Measurements from ENCODE around the gene PLEKHA6. TPM values are rescaled to one million over a fixed set of nuclear protein-coding genes. Genes with fewer than 3 reads are reported as not detected.

The PLEKHA6 gene
- total and polyA plus RNA-seq, 2 of the 4 experiments (the other 2 are of a cell fraction), result 8.2 to 19.9 TPM

DNA sequence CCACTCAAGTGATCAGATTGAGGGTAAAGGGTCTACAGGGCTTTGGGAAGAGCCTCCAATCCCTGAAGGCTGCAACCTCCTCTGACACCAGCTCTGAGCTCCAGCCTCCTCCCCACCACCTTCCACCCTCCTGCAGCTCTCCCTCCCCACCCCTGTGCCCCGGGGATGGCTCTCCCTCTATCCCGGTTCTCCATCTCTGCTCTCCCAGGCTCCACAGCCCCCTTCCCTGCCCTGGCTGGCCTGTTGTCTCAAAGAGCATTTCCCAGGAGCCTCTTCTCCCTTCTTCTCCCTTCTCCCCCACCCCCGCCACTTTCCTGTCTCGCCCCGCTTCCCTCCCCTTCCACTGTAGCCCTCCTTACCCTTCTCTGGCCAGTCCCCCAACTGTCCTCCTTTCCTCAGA is 1.1 kb downstream of the PLEKHA6 start:
- H2BK20ac ChIP-seq (ENCODE audit: low read depth, low read length), result peak overlapping the region; percentile 69; the same call in 1 of the 2 replicates
- no peak overlapping the region; the same call in 1 of the 2 replicates for H3K4me2 ChIP-seq (ENCODE audit: low read depth, low read length)
- dilution Hi-C loops (cut with HindIII; ENCODE audit: low sequenced_read_pairs, unreplicated experiment), result no loop called here
- H3K36me3 ChIP-seq (ENCODE audit: control insufficient read depth, insufficient read depth, low read length), result no peaks in the 10 kb centered on the region
- no peaks in the 10 kb centered on the region for H3K27me3 ChIP-seq (ENCODE audit: control insufficient read depth, insufficient read depth, low read length)
- 43% methylated on average over 3 of the region's 5 CpGs; no CpG with 5 or more reads in 1 of the 2 experiments for WGBS, 2 experiments (ENCODE audit: extremely low coverage in 2 of 2, insufficient read length in 1 of 2)
- CTCF ChIA-PET, result interaction anchor here (0.6 to 2.6 kb wide), 3 partner anchors 21 to 167 kb away, joined by 3 to 23 read pairs (median 5); no protein-coding TSS in a partner anchor
- peak overlapping the region; percentile 30 to 50; a peak in 3 of 4 replicates for H4K8ac ChIP-seq (ENCODE audit: low read depth in 2 of 2, low read length in 2 of 2)
- ATAC-seq (ENCODE audit: low read depth) (no peak), DNase-seq (no peak)
- TF ChIP-seq MXI1 (IDR thresholded peaks at IDR 0.05; ENCODE audit: borderline replicate concordance, low read depth, low read length) (no peak), RAD21 (IDR thresholded peaks at IDR 0.05; ENCODE audit: low read length) (no peak), MAFK (IDR thresholded peaks at IDR 0.05; ENCODE audit: low read depth, low read length) (no peak), RFX5 (IDR thresholded peaks at IDR 0.05; ENCODE audit: low read depth, low read length) (no peak), CHD1 (IDR thresholded peaks at IDR 0.05; ENCODE audit: low read depth, low read length) (no peak), FOS (IDR thresholded peaks at IDR 0.05; ENCODE audit: low read depth, low read length) (no peak), CTCF (conservative IDR thresholded peaks at IDR 0.05; ENCODE audit: low read depth, low read length) (no peak), SMC3 (IDR thresholded peaks at IDR 0.05; ENCODE audit: low read depth, low read length) (no peak), RCOR1 (IDR thresholded peaks at IDR 0.05; ENCODE audit: insufficient replicate concordance, low read length) (no peak), BHLHE40 (IDR thresholded peaks at IDR 0.05; ENCODE audit: low read depth, low read length) (no peak), CEBPB (IDR thresholded peaks at IDR 0.05; ENCODE audit: low read depth, low read length) (no peak), ELK1 (IDR thresholded peaks at IDR 0.05; ENCODE audit: borderline replicate concordance, low read depth, low read length) (no peak), POLR2A (IDR thresholded peaks at IDR 0.05; ENCODE audit: low read depth, low read length) (no peak), MAZ (IDR thresholded peaks at IDR 0.05; ENCODE audit: borderline replicate concordance, low read depth, low read length) (no peak), NFE2L2 (IDR thresholded peaks at IDR 0.05; ENCODE audit: low read depth, low read length) (no peak)
- TF ChIP-seq, protein P1, sequence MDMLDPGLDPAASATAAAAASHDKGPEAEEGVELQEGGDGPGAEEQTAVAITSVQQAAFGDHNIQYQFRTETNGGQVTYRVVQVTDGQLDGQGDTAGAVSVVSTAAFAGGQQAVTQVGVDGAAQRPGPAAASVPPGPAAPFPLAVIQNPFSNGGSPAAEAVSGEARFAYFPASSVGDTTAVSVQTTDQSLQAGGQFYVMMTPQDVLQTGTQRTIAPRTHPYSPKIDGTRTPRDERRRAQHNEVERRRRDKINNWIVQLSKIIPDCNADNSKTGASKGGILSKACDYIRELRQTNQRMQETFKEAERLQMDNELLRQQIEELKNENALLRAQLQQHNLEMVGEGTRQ (IDR thresholded peaks at IDR 0.05; ENCODE audit: low read depth, low read length), result no peak
- no peaks in the 10 kb centered on the region for H3K9me3 ChIP-seq (ENCODE audit: control insufficient read depth, insufficient read depth, low read length)
- H3K56ac ChIP-seq (ENCODE audit: extremely low read depth, insufficient read depth, low read length), result no peak overlapping the region
- H3K4me3 ChIP-seq (ENCODE audit: insufficient read depth, low read depth, low read length), result no peak overlapping the region
- POLR2A ChIA-PET (ENCODE audit: unreplicated experiment), result no interaction called here
- H3K79me1 ChIP-seq (ENCODE audit: low read depth in 1 of 2, low read length in 2 of 2), result no peaks in the 10 kb centered on the region
- peak overlapping the region; percentile 64 for H3K4ac ChIP-seq (ENCODE audit: low read depth, low read length)
- H2AFZ ChIP-seq (replicated peaks; ENCODE audit: low read length, poor library complexity), result peak overlapping the region; percentile 52
- 0 out of 2 replicates have a peak overlapping the region, but pooled peaks have one; percentile 19 for H3K14ac ChIP-seq (replicated peaks; ENCODE audit: low read depth, low read length)
- no peaks in the 10 kb centered on the region for H4K20me1 ChIP-seq (ENCODE audit: insufficient read depth, low read length)
- H3K27ac ChIP-seq (ENCODE audit: insufficient read depth, low read length), result no peak overlapping the region
- in situ Hi-C loops (cut with MboI; ENCODE audit: low sequenced_read_pairs), result no loop called here
- no peak overlapping the region for H2BK5ac ChIP-seq (ENCODE audit: low read depth, low read length, poor library complexity, severe bottlenecking)
- peaks cover 18% of the 10 kb centered on the region for H3K4me1 ChIP-seq (ENCODE audit: control insufficient read depth, insufficient read depth, low read length)
- H2BK120ac ChIP-seq (ENCODE audit: low read depth, low read length), result peak overlapping the region; percentile 69
- peak overlapping the region; percentile 36; the same call in 1 of the 3 replicates for H2BK15ac ChIP-seq (ENCODE audit: low read depth, low read length)
- H3K9me1 ChIP-seq (ENCODE audit: insufficient read depth, low read length), result no peaks in the 10 kb centered on the region
- BruUV-seq (replicated peaks), result no TSS peak
- intact Hi-C loops (cut with micrococcal nuclease), result loop anchor here (10.0 kb wide), 1 partner anchor 64 kb away; no protein-coding TSS in a partner anchor
- H2AK5ac ChIP-seq (ENCODE audit: low read depth, low read length), result peak overlapping the region; percentile 65; the same call in 1 of the 2 replicates
- peak overlapping the region; percentile 40 for H4K91ac ChIP-seq (ENCODE audit: insufficient read depth, low read depth, low read length)
- H3K9ac ChIP-seq (ENCODE audit: low read depth, low read length), result 0 out of 2 replicates have a peak overlapping the region, but pooled peaks have one; percentile 15
- no peak overlapping the region for H3K23ac ChIP-seq (ENCODE audit: low read depth, low read length)
- H3K18ac ChIP-seq (ENCODE audit: low read depth, low read length), result peak overlapping the region; percentile 20; the same call in 1 of the 2 replicates
- peak overlapping the region; percentile 43; the same call in 1 of the 2 replicates for H4K5ac ChIP-seq (ENCODE audit: low read depth, low read length)
- peak overlapping the region; percentile 67 for H2AK9ac ChIP-seq (replicated peaks; ENCODE audit: low read depth, low read length, poor library complexity)

All from IMR-90 (cell line).